22Rv1 (cell line): ENCODE results near the gene ABCG4.

Experiments
- ZFX ChIP-seq: fragments of 450-650 bp; IDR thresholded peaks from 2 replicates; pipeline ENCODE4 v1.6.1; 2017; ENCODE audit warnings: antibody characterized with exemption, borderline replicate concordance
- TF ChIP-seq, protein P1 (sequence below): fragments of 450-650 bp; IDR thresholded peaks from 2 replicates; pipeline ENCODE4 v1.5.1; 2017; ENCODE audit warnings: mild to moderate bottlenecking

DNA sequence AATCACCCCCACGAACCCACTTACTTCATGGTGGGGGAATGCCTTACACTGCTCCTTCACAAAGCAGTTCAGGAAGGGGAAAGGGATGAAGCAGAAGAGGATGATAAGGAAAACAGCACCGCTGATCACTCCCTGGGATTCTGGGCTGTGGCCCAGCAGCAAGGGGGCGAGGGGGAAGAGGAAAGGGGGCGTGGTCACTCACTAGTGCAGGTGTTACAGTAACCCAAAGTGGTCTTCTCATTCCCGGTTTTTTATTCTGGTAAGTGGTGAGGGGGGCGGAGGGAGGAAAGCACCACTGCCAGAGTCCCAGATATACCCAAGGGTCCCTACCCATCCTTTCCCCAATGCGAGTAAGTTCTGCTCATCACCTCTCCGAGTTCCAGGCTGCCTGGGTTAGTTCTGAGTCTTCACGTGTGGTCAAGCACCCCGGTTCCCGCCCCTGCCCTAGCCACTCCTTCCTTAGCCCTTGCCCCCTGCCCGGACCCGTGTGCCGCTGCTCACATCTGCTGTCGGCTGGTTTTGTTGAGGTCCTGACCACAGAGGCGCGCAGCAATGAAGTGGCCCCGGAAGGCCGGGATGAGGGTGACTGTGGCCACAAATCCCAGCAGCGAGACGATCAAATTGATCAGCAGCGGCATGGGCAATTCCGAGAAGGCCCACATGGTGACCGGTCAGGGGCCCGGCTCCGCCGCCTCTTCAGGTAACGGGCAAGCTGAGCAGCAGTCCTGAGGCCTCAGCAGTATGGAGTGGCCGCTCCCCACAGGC is 47.7 kb upstream of the ABCG4 start:
- TF ChIP-seq, protein P1, sequence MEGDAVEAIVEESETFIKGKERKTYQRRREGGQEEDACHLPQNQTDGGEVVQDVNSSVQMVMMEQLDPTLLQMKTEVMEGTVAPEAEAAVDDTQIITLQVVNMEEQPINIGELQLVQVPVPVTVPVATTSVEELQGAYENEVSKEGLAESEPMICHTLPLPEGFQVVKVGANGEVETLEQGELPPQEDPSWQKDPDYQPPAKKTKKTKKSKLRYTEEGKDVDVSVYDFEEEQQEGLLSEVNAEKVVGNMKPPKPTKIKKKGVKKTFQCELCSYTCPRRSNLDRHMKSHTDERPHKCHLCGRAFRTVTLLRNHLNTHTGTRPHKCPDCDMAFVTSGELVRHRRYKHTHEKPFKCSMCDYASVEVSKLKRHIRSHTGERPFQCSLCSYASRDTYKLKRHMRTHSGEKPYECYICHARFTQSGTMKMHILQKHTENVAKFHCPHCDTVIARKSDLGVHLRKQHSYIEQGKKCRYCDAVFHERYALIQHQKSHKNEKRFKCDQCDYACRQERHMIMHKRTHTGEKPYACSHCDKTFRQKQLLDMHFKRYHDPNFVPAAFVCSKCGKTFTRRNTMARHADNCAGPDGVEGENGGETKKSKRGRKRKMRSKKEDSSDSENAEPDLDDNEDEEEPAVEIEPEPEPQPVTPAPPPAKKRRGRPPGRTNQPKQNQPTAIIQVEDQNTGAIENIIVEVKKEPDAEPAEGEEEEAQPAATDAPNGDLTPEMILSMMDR, result no peak
- TF ChIP-seq ZFX, result no peak
